GM21529 (cell line): ENCODE measurements around the gene TIGIT.

Experiments used
- ATAC-seq: cut with Tn5 transposase; IDR thresholded peaks from one replicate; pipeline ENCODE4 v1.9.1; 2021; ENCODE audit not compliant: unreplicated experiment

TIGIT gene

DNA sequence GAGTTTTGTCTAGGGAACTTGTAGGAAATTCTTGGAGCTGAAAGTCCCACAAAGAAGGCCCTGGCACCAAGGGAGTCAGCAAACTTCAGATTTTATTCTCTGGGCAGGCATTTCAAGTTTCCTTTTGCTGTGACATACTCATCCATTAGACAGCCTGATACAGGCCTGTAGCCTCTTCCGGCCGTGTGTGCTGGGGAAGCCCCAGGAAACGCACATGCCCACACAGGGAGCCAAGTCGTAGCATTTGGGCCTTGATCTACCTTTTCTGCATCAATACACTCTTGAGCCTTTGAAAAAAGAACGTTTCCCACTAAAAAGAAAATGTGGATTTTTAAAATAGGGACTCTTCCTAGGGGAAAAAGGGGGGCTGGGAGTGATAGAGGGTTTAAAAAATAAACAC lies 15.0 kb downstream of the TIGIT start:
- ATAC-seq = peak; percentile 90

DNA sequence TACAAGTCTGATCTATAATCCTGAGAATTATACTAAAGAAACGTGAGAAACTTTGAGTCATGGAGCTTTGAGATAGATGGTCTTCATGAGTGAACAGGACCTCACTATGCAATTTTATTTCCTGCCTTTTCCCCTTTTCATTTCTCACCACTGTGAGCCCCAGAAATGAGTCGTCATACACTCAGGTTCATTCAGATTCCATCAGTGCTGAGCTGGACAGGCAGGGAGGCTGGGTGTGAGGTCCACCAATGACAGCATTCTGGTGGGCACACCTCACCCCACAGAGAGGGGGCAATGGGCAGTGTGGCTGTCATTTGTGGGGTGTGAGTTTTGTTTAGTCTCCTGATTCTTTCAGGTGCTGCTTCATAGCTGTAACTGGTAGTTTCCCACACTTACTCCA lies 16.9 kb downstream of the TIGIT start:
- ATAC-seq = no peak

GRCh38 chr3:114313426-114313825 lies 19.6 kb downstream of the TIGIT start:
- ATAC-seq = no peak

- no peak for ATAC-seq
Observed at GRCh38 chr3:114314282-114314681, 20.5 kb downstream of the TIGIT start.

GRCh38 chr3:114318295-114318694 lies 24.5 kb downstream of the TIGIT start:
- ATAC-seq = no peak

GRCh38 chr3:114319453-114319852 lies 25.6 kb downstream of the TIGIT start:
- no peak for ATAC-seq

DNA sequence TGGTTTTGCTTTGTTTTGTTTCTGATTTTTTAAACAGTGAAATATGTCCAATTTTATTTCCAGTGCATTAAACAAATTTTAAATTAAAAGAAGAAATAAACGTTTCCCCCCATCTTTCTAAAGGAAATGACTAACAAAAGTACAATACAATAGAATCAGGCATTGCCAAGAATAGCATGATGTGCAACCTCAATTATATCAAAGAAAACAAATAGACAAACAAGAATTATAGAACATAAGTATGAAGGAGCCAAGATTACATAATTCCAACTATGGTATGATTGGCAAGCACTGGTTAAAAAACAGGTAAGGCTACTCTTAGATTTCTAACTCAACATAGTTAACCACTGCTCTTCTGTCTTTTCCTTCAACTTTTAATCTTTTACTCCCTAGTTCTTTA lies 26.4 kb downstream of the TIGIT start:
- ATAC-seq = no peak

DNA sequence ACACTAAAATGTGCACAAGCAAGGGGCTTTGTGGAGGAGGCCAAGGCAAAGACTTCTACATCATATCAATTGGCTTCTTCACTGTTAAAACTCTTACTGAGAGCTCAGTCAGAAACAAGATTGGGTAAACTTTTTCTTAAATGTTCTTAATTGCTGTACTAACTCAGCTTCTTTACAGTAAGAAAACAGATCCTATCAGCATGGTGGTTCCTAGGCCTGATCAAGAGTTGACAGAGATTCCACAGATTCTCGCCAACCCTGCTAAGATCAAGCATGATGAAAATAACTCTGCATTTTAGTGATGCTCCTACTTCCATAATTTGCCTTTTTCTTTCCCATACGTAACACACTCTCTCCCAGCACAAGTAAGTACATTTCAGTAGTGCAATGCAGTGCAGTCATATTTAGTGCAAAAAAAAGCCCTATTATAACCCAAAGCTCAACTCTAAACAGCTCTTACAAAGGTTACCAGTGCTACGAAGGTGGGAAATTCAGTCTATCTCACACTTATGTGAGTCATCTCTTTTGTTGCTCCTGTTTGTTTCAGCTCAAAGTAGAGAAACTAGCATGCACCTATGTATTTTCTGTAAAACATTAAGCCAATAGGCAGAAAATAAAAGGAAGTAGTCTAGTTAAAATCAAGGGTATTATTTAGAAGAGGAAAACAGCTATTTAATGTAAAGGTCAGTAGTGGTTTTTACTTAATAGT lies 29.9 kb downstream of the TIGIT start:
- no peak for ATAC-seq

DNA sequence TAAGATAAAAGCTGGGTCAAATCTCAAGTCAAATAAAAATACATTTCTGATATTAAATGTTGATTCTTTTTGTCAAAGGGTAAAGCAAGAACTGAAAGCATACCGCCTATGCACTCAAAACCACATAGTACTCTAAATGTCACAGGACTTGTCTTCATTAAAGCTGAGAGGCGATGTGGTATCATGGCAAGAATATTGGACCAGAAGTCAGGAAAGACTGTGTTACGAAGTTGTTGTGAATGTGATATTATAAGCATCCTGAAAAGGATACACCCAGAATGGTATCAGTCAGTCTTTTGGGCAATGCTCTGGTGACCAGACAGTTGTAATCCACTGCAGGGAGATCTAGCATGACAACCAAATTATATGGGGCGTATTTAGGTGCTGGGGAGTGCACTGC lies 33.8 kb downstream of the TIGIT start:
- ATAC-seq = no peak

DNA sequence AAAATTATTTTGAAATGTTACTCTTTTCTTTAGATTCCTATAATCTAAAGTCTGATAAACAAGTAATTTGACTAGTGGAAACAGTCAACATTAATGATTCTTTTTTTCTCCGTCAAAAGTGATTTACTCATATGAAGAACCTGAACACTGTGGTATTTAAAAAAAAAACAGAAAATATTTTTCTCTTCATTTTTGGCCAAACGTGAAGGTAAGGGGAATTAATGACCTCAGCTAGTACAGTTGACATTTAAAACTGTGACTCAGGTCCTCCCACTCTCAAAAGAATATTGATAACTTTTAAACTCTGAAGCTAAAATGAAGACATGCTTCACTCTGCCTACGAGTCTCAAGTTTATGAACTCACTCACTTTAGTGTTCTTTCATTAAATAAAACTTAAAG lies 34.5 kb downstream of the TIGIT start:
- ATAC-seq = no peak

- peak; percentile 53 for ATAC-seq
Observed at GRCh38 chr3:114329823-114330222, 36.0 kb downstream of the TIGIT start.

- no peak for ATAC-seq
Observed at GRCh38 chr3:114331007-114331406, 37.2 kb downstream of the TIGIT start.

DNA sequence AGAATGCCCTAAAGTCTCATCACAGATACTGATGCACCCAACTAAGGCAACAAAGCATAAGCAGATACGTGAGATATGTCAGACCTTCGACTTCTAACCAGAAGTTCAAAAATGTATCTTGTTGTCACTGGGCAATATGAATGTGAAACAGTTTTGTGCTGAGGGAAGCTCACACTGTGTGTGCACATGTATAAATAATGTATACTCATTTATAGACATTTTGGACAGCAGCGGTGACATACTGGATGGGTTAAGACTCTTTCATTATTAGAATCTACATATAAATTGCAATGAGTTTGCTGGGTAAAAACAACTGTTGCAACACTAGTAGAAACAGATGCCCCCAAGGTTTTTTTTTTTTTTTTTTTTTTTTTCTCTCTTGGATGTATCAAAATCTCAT lies 37.9 kb downstream of the TIGIT start:
- ATAC-seq = no peak

- peak; percentile 55 for ATAC-seq
Observed at GRCh38 chr3:114332342-114333179, 38.7 kb downstream of the TIGIT start.

DNA sequence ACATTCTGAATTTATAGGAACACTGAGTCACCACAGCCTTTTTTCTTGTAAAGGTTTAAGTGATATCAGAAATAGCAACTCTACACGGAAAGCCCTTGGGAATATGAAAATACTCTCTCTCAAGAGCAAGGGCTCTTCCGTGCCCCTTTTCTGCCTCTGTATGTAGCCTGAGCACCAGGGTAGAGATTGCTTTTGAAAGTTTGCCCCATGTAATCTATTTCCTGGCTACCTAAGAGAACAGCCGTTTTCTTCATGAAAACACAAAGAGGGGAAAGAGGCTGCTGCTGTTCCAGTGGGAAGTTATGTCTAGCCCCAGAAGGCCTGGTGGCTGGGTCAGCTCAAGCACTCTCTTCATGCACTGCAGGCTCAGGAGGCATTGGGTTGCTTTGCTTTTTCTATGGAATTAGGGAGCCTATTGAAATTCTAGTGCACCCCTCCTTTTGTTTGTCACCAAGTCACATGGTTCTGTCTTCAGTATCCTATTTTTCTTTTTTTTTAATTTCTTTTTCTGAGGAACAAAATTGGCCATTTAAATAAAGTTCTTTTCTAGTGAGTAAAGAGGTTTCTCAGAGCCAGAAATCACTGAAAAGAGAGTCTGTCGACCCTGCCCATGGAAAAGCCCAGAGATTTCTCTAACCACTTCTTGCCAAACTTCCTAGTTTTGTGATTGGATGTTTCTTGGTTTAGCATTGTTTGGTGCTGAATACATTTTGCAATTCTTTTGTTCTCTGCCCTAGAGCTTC lies 39.5 kb downstream of the TIGIT start:
- no peak for ATAC-seq

- ATAC-seq = no peak
Observed at GRCh38 chr3:114333923-114334240, 40.1 kb downstream of the TIGIT start.

DNA sequence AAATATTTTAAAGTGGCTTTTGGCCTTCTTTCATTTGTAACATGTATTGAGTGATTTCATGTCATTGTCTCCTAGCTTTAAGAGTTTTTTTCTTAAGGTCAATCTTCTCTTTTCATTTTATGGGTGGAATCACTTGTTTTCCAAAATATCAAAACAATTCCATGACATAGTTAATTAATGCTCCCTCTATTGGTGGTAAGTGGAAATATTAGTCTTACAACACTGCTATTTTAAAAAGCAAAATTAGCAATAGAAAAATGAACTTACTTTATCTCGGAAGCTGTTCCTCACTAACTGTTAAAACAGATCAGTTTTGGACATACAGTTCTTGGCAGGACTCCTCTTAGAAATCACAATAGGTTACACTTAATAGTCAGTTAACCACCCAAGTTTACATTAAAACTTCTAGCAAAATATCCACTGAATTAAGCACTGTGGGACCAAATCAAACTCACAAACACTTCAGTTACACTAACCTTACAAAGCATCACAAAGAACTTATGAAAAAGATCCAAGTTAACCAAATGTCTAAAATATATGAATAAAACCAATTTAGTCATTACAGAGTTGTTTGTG lies 42.4 kb downstream of the TIGIT start:
- ATAC-seq = no peak

GRCh38 chr3:114336857-114337256 lies 43.0 kb downstream of the TIGIT start:
- ATAC-seq = no peak

DNA sequence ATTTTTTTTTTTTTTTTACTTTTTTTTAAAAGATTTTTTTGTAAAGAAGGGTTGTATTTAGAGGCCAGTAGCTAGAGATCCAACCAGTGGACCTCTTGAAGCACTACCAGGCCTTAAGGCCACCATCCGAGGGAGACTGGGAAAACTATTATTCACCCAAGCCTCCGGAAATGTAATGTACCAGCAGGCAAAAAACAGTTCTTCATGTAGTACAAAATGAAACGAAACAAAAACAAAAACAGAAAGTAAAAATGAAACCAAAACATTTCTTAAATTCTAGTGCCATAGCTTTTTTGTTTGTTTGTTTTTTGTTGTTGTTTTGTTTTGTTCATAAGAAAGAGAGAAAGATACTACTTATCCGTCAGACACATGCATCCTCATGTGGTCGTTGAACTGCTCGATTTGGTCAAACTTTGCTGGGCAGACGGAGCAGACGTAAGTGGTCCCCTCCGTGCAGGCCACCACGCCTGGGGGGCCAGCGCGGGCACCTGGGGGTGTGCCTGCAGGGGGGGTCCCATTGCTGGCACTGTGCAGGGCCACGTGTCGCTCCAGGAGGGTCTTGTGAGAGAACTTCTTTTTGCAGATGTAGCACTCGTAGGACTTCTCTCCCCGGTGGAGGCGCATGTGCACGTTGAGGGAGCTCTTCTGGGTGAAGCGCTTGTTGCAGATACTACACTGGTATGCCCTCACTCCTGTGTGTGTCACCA lies 45.0 kb downstream of the TIGIT start:
- no peak for ATAC-seq

DNA sequence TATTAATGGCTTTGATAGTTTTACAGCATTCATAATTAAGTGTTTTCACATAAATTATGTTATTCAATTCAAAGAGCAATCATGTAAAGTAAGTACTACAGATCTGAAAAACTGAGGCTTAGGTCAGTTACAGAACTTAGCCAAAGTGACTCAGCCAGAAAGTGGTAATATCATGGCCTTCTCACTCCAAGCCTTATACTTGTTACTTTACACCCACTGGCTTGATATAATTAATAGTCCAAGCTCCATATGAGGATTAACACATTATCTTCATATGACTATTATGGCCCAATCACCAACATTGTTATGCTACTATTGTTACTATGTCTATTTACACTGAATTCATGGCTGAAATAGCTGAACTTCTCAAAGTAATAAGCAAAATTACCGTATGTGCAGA lies 50.7 kb downstream of the TIGIT start:
- no peak for ATAC-seq

DNA sequence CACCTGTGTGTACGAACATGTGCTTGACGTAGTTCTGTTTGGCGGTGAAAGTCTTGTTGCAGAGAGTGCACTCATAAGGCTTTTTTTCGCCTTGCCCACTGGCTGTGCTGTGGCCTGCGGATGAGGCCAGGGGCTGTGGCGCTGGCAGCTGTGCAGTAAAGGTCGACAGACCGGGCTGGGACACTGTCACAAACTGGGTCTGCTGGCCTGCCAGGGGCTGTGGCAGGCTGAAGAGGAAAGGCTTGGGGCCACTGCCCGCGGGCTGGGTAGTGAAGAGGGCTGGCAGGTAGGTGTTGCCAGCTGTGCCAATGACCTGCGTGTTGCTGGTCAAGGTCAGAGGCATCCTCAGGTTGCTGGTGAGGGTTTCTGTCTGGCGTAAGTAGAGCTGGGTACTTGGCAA lies 56.4 kb downstream of the TIGIT start:
- ATAC-seq = no peak
